LNCAP (cell line): ENCODE data around the gene SEC31A.

Source experiments
- CTCF ChIP-seq: fragments of 450-650 bp; IDR thresholded peaks from 2 replicates; pipeline ENCODE4 v1.5.1; 2017; ENCODE audit warnings: mild to moderate bottlenecking

Gene SEC31A

GRCh38 chr4:82799006-82799881, 91.7 kb downstream of the SEC31A start:
- no peak for TF ChIP-seq CTCF

GRCh38 chr4:82798168-82799005, 92.6 kb downstream of the SEC31A start, which contains the start of gene SCD5:
TSS of gene SCD5 (minus strand) at chr4:82798796. CDS start at chr4:82798537, 259 bp downstream.
- TF ChIP-seq CTCF = no peak

- TF ChIP-seq CTCF = no peak
Measured at GRCh38 chr4:82797405-82798111, 93.4 kb downstream of the SEC31A start.

GRCh38 chr4:82797040-82797404, 93.9 kb downstream of the SEC31A start:
- TF ChIP-seq CTCF = no peak

- TF ChIP-seq CTCF = no peak
Measured at GRCh38 chr4:82792912-82793649, 97.9 kb downstream of the SEC31A start.

- TF ChIP-seq CTCF = no peak
Measured at GRCh38 chr4:82791179-82791578, 99.8 kb downstream of the SEC31A start.
